ENCODE results near the gene INA.
"Not testable (repeated sequence)": the region's sequence is repeated elsewhere in the genome, so short reads cannot be mapped to it uniquely, and the experiment has no call there.

Gene INA

DNA sequence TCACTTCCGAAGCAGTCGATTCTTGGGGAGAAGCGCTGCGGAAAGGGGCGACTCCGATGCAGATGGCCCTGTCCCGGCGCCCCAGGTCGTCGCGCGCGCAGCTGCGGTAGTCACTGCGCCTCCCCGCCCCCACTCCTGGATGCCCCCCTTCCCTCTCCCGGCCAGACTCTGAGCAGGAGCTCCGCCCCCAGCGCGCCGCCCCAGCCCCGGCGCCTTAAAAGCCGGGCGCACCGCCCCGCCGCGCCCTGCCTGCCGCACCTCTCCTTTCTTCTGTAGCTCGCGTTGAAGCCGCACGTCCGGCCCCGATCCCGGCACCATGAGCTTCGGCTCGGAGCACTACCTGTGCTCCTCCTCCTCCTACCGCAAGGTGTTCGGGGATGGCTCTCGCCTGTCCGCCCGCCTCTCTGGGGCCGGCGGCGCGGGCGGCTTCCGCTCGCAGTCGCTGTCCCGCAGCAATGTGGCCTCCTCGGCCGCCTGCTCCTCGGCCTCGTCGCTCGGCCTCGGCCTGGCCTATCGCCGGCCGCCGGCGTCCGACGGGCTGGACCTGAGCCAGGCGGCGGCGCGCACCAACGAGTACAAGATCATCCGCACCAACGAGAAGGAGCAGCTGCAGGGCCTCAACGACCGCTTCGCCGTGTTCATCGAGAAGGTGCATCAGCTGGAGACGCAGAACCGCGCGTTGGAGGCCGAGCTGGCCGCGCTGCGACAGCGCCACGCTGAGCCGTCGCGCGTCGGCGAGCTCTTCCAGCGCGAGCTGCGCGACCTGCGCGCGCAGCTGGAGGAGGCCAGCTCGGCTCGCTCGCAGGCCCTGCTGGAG, at the start of gene INA:
Gene INA, plus strand, starts transcription at position 243 of the 817 bp plus-strand sequence. Its CDS starts 74 bp downstream, at position 317.
- peak; percentile 86 for DNase-seq

DNA sequence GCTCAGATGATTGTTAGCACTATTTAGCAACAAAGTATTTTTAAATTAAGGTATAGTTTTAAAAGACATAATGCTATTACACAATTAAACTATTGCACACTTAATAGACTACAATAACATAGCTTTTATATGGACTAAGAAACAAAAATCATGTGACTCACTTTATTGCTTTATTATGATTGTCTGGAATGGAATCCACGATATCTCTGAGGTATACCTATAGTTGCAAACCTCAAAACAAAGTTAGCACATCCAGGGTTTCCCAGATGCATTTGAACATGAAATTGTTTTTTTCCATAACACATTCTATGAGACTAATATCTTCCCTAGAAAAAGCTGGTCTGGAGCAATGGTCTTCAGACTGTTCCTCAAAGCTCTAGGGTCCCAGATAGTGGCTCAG, 49.5 kb upstream of the INA start:
- DNase-seq = no peak

DNA sequence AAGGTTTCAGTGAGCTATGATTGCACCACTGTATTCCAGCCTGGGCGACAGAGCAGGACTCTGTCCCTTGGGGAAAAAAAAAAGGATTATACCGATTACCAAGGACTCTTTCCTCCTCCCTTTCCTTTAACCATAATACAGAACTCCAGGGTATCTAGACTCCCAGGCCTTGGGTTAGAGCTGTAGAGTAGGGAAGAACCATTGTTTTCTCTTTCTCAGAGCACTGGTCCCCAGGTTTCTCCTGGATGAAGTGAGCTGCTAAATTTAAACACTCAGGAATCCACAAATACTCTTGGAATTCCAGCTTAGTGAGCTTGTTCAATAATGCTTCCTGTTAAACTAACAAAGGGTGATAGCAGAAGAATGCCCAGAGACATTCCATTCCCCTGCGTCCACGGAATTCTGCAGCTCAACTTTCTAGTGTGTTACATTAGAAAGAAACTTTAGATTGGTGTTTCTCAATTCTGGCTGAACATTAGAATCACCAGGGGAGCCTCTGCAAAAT, 45.8 kb upstream of the INA start:
- no peak for DNase-seq

DNA sequence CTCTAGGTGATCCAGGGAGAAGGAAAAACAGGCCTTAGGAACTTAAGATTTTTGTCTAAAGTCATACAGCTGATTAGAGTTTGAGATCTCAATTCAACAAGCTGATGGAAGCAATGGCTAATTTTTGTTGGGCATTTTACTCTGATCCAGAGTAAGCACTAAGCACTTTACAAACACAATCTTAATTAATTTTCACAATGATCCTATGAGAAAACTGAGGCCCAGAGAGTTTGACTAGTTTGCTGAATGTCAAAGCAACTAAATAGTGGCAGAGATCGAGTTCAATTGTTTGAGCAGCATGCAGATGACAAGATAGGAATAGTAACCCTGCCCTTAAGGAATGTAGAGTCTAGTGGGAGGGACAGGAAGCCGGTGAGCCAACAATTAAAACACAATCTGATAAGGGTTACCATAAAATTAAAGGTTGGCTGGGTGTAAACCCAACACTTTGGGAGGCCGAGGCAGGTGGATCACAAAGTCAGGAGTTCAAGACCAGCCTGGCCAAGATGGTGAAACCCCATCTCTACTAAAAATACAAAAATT, 44.7 kb upstream of the INA start:
- no peak for DNase-seq

DNA sequence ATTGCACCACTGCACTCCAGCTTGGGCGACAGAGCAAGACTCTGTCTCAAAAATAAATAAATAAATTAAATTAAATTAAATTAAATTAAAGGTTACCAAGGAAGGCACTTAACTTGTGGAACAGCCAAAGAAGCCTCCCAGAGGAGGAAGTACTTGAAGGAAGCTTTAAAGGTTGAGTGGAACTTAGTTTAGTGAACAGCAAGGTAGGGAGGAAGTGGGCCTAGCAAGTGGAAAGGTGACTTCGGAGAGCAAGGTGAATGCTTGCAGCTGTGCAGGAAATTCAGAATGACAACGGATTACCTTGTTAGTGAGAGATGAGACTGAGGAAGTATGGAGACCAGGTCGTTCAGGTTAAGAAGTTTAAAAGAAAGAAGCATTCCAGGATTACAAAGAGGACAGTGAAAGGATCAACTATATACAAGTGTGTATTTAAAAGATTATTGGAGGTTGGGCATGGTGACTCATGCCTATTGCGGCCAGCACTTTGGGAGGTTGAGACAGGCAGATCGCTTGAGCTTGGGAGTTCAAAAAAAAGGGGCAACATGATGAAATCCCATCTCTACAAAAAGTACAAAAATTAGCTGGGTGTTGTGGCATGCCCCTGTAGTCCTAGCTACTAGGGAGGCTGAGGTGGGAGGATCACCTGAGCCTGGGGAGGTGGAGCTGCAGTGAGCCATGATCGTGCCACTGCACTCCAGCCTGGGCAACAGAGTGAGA, 44.0 kb upstream of the INA start:
- DNase-seq = no peak

DNA sequence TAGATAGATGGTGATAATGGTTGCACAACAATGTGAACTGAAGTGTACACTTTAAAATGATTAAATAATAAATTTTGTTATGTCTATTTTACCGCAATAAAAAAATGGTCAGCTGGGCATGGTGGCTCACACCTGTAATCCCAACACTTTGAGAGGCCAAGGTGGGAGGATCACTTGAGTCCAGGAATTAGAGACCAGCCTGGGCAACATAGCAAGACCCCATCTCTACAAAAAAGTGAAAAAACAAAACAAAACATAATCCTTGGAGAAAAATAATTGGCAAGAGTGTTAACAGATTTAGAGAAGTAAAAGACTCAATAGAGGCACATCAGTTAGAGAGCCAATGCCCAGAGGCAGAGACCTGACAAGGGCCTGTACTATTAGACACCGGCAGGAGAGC, 41.2 kb upstream of the INA start:
- no peak for DNase-seq

DNA sequence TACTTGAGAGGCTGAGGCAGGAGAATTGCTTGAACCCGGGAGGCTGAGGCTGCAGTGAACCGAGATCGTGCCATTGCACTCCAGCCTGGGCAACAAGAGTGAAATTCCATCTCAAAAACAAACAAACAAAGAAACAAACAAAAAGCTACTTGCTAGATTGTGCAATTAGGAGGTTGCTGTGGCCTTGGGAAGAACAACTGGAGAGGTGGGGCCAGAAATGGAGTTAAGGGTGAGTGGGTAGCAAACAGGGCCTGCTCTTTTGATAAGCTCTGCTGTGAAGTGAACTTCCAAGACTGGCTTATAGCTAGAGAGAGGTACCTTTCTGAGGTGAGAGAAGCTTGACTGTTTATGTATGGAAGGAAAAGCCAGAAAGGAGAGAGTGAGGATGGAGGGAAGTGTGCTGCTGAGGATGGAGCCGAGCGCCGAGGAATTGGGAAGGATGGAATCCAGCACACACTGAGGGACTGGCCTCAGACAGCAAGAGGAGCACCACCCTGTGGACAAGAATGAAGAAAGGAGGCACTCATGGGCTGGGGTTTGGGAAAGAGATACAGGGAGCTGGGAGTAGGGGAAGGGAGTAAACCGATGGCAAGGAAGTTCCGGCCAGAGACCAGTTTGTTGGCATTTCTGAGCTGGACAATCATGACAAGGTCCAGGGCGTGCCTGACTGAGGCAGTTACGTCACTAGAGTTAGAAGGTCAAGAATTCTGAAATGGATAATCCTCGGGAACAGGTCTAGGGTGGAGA, 38.3 kb upstream of the INA start:
- peak; percentile 18 for DNase-seq

DNA sequence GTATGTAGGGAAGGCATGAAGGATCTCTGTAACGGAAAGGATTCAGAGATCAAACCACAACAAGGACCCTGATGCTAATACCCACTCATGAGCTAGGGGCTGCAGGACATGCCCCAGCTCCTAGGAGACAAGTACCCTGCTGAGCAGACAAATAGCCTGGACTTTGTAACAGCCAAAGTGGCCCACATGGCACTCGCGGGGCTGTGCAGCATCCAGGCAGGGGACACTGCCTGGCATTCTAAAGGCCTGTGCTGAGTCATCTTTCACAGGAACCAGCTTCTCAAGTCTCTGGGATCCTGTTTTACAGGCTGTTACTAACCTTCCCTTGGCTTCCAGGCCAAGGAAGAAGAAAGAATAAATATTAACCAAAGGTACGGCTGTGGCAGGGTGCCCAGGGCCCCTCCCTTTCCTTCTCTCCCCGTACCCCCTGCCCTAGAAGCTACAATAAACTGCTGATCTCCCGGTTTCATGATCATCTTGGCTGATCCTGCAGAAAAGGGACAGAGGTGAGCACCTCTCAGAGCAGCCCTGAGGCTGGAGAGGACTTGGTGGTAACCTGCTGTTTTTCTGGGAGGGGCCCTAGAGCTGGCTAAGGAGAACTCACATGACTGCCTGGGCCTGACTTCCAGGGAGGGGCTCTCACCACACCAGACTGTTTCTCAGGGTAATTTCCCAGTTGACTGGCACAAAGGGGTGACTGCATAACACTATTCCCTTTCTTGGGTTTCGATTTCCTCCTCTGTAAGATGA, 35.5 kb upstream of the INA start:
- no peak for DNase-seq

DNA sequence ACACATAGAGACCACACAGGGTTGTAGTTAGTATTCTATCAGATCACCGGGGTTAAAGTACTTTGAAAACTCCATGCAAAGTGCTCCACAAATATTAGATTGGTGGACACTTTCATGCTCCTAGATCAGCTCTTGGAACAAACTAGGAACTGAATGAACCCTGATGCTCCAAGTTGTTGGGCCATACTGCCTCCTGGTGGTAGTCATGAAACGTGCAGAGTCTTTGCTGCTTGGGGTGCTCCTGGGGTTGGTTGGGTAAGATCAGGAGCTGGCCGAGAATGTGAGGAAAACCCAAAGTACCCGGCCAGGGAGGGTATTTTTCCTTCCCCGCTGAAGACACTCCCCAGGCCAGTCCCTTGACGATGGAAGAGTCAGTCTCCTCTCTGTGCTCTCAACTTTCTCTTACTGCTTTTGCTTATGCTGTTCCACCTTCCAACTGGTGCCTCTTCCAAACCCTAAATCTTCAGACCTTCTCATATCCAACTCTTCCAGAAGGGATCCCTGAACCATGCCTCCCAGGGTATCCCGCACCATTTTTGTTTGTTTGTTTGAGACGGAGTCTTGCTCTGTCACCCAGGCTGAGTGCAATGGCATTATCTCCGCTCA, 32.2 kb upstream of the INA start:
- peak; percentile 66 for DNase-seq

DNA sequence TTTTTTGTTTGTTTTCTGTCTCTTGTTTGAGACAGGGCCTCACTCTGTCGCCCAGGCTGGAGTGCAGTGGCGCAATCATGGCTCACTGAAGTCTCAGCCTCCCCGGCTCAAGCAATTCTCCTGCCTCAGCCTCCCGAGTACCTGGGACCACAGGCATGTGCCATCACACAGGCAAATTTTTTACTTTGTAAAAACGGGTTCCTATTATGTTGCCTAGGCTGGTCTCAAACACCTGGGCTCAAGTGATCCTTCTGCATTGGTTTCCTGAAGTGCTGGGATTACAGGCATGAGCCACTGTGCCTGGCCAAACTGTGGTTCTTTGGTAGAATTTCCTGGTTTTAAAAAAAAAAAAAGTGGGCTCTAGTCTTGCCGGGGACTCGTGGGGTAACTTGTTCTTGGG, 31.4 kb upstream of the INA start, which contains the start of gene RPEL1:
Gene RPEL1, plus strand, starts transcription at position 301 of the 400 bp plus-strand sequence. CDS start 110 bp downstream, outside the sequence.
- DNase-seq = not testable (repeated sequence)

DNA sequence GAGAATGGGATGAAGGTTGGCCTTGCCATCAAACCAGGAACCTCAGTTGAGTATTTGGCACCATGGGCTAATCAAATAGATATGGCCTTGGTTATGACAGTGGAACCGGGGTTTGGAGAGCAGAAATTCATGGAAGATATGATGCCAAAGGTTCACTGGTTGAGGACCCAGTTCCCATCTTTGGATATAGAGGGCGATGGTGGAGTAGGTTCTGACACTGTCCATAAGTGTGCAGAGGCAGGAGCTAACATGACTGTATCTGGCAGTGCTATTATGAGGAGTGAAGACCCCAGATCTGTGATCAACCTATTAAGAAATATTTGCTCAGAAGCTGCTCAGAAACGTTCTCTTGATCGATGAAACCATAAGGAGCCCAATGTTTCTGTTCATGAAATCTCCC, 30.6 kb upstream of the INA start:
- no peak for DNase-seq

DNA sequence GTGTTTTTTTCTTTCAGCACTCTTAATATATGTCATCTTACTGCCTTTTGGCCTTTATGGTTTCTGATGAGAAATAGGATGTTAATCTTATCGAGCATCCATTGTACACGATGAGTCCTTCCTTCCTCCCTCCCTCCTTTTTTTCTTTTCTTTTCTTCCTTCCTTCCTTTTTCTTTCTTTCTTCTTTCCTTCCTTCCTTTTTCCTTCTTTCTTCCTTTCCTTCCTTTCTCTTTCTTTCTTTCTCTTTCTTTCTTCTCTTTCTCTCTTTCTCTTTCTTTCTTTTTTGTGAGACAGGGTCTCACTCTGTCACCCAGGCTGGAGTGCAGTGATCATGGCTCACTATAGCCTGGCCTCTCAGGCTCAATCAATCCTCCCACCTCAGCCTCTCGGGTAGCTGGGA, 22.8 kb upstream of the INA start:
- DNase-seq = no peak

DNA sequence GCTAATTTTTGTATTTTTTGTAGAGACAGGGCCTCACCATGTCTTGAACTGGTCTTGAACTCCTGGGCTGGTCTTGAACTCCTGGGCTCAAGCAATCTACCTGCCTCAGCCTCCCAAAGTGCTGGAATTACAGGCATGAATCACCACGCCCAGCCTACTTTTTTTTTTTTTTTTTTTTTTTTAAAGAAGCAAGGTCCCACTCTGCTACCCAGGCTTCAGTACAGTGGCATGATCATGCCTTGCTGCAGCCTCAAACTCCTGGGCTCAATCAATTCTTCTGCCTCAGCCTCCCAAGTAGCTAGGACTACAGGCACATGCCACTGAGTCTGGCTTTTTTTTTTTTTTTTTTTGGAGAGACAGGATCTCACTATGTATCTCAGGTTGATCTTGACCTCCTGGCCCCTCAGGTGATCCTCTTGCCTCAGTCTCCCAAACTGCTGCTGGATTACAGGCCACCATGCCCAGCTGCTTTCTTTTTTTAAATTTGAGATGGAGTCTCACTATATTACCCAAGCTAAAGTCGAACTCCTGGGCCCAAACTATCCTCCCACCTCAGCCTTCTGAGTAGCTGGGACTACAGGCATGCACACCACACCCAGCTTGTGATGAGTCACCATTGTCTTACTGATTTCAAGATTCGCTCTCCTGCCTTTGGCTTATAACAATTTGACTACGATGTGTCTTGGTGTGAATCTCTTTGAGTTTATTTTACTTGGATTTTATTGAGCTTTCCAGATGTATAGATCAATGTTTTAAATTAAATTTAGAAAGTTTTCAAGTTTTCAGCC, 22.2 kb upstream of the INA start:
- DNase-seq = no peak

DNA sequence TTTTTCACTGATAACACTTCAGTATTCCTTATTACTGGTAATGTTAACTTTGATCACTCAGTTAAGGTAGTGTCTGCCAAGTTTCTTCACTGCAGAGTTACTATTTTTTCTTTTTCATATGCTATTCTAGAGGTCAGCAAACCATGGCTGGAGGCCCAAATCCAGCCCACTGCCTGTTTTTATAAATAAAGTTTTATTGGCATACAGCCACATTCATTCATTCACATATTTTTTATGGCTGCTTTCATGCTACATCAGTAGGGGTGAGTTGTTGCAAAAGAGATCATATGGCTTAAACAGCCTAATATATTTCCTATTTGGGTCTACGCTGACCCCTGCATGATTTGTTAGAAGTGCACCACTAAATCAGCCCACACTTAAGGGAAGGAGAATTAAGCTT, 20.3 kb upstream of the INA start:
- no peak for DNase-seq

DNA sequence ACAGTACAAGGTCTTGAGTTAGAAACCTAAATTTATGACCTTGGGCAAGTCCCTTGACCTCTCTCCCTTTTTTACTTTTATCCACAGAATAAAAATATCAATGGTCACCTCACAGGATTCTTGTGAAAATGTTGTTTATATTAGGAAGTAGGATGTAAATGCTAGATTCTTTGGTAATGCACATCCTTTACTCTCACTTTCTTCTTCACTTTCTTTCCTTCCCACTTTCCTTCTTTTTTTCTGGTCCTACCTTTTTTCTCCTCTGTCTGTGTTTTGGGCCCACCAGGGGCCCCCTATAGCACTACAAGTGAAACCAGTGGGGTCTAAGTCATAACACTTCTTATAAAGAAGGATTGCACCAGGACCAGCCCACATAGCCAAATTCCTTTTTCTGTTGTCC, 19.1 kb upstream of the INA start:
- no peak for DNase-seq

DNA sequence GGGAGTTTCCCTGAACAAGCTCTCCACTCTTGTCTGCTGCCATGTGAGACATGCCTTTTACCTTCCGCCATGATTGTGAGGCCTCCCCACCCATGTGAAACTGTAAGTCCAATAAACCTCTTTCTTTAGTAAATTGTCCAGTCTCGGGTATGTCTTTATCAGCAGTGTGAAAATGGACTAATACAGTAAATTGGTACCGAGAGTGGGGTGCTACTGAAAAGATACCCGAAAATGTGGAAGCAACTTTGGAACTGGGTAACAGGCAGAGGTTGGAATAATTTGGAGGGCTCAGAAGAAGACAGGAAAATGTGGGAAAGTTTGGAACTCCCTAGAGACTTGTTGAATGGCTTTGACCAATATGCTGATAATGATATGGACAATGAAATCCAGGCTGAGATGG, 18.0 kb upstream of the INA start:
- DNase-seq = not testable (repeated sequence)

DNA sequence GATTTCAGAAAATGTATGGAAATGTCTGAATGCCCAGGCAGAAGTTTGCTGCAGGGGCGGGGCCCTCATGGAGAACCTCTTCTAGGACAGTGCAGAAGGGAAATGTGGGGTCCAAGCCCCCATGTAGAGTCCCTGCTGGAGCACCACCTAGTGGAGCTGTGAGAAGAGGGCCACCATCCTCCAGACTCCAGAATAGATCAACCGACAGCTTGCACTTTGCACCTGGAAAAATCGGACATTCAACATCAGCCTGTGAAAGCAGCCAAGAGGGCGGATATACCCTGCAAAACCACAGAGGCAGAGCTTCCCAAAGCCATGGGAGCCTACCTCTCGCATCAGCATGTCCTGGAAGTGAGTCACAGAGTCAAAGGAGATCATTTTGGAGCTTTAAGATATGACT, 16.9 kb upstream of the INA start:
- DNase-seq = no peak

DNA sequence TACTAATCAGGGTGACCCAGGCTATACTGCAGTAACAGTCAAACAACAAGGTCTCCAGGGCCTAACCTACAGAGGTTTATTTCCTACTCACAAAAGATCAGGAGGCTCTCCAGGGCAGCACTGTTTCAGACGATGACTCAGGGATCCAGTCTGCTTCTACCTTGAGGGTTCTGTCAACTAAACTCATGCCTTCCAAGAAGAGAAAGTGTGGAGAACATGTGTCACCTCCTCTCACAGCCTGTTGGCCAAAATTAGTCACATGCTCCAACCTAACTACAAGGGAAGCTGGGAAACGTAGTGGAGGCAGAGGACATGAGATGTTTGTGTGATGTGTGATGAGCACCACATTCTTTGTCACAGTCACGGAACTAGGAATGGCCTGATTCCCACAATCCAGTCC, 14.7 kb upstream of the INA start:
- no peak for DNase-seq

DNA sequence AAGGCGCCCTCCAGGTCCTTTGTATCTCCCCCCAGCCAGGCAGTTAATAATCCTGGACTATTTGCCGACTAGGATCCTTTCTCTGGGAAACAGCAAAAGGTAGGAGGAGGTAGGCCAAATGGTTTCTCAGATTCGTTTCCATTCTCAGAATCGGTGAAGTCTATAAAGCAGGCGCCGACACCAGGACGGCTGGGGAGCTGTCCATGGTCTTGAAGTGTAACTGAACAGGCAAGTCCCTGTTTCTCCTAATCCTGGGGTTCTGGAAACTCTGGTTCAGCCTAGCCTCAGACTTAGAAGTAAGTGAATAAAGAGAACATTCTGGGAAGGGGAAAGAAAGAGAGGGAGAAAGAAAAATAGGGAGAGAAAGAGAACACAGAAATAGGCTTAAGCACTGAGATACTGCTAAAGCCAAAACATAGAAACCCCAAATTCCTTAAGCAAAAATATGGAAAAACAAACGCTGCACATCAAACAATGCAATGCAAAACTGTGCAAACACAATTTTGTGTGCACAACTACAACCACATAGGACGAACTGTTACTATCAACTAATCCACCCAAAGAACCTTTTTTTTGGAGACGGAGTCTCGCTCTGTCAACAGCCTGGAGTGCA, 11.1 kb upstream of the INA start:
- DNase-seq = no peak

DNA sequence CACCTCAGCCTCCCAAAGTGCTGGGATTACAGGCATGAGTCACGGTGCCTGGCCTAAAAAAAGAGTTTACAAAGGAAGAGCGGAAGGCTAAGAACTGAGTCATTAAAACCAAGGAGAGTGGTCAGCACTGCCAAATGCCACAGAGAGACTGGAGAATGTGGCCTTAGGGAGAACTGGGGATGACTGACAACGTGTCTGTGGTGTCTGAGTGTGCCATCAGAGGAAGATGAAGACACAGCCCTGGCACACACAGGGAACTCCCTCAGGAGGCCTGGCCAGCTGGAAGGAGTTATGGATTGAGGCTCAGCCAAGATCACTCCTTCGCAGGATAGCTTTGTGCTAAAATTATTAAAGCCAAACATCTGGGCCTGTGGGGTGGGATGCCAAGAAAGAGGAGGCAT, 3.9 kb upstream of the INA start:
- DNase-seq = no peak
